HL-60 (cell line): ENCODE data around the gene CENPF.

Experiments
- GABPA ChIP-seq: IDR thresholded peaks from 2 replicates; pipeline ENCODE4 v1.6.1; 2012; ENCODE audit warnings: low read depth
- POLR2AphosphoS5 ChIP-seq: IDR thresholded peaks from 2 replicates; pipeline ENCODE4 v1.6.1; 2012; ENCODE audit warnings: low read depth
- SPI1 ChIP-seq: IDR thresholded peaks from 2 replicates; pipeline ENCODE4 v1.6.1; 2012; ENCODE audit warnings: low read depth, mild to moderate bottlenecking, borderline replicate concordance
- TF ChIP-seq, protein P1 (sequence below): IDR thresholded peaks from one replicate; pipeline ENCODE4 v1.5.1; 2011; ENCODE audit warnings: low read length, control low read depth, inconsistent platforms; ENCODE audit not compliant: insufficient read depth
- TF ChIP-seq, protein P2 (sequence below): IDR thresholded peaks from 2 replicates; pipeline ENCODE4 v1.6.1; 2012; ENCODE audit warnings: low read depth; ENCODE audit not compliant: insufficient replicate concordance

DNA sequence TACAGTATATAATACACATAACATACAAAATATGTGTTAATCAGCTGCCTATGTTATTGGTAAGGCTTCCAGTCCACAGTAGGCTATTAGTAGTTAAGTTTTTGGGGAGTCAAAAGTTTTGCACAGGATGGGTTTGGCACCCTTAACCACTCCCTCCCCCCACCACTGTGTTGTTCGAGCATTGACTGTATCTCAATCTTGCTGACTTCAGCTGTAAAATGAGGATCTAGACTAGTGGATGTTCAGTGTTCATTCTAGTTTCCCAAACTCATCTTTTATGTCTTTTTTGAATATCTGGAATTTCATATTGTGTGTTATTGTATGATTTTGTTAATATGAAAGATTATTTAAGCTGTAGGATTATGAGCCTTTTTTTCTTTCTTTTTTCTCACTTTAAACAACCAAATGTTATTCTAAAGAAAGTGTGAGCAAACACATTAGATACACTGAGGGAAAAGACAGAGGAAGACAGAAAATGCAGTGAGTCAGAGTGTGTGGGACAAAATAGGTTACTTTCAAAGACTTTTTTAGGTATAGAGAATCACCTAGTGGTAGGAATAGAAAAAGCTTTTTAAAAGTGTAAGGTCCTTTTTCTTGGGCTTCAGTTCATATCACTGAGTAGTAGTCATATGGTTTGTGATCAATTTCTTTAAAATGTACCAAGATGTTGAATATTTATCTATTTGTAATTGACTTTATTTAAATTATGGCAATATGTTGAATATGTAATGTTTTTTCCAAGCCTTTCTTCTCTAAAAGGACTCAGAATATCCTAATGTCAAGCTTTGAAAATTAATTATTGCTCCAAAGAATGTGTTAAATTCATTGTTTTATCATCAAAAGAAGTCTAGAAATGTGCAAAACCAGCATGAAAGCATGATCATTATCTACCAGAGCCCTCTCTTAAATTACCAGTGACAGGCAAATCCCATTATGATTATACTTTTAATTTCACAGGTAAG, 17.9 kb upstream of the CENPF start:
- TF ChIP-seq POLR2AphosphoS5 (no peak), GABPA (no peak), SPI1 (no peak)
- TF ChIP-seq, protein P1, sequence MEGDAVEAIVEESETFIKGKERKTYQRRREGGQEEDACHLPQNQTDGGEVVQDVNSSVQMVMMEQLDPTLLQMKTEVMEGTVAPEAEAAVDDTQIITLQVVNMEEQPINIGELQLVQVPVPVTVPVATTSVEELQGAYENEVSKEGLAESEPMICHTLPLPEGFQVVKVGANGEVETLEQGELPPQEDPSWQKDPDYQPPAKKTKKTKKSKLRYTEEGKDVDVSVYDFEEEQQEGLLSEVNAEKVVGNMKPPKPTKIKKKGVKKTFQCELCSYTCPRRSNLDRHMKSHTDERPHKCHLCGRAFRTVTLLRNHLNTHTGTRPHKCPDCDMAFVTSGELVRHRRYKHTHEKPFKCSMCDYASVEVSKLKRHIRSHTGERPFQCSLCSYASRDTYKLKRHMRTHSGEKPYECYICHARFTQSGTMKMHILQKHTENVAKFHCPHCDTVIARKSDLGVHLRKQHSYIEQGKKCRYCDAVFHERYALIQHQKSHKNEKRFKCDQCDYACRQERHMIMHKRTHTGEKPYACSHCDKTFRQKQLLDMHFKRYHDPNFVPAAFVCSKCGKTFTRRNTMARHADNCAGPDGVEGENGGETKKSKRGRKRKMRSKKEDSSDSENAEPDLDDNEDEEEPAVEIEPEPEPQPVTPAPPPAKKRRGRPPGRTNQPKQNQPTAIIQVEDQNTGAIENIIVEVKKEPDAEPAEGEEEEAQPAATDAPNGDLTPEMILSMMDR, result peak; percentile 2
- TF ChIP-seq, protein P2, sequence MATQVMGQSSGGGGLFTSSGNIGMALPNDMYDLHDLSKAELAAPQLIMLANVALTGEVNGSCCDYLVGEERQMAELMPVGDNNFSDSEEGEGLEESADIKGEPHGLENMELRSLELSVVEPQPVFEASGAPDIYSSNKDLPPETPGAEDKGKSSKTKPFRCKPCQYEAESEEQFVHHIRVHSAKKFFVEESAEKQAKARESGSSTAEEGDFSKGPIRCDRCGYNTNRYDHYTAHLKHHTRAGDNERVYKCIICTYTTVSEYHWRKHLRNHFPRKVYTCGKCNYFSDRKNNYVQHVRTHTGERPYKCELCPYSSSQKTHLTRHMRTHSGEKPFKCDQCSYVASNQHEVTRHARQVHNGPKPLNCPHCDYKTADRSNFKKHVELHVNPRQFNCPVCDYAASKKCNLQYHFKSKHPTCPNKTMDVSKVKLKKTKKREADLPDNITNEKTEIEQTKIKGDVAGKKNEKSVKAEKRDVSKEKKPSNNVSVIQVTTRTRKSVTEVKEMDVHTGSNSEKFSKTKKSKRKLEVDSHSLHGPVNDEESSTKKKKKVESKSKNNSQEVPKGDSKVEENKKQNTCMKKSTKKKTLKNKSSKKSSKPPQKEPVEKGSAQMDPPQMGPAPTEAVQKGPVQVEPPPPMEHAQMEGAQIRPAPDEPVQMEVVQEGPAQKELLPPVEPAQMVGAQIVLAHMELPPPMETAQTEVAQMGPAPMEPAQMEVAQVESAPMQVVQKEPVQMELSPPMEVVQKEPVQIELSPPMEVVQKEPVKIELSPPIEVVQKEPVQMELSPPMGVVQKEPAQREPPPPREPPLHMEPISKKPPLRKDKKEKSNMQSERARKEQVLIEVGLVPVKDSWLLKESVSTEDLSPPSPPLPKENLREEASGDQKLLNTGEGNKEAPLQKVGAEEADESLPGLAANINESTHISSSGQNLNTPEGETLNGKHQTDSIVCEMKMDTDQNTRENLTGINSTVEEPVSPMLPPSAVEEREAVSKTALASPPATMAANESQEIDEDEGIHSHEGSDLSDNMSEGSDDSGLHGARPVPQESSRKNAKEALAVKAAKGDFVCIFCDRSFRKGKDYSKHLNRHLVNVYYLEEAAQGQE, result no peak
